GM10248 (cell line): ENCODE results near the gene CPM.

ENCODE experiments used
- CTCF ChIA-PET: fragments of 300-600 bp; sonication (Branson Sonifier 250); formaldehyde crosslinking; extraction: SDS; loops from one replicate; lab custom pipeline; 2021; ENCODE audit warnings: antibody characterized with exemption; lab: Yijun Ruan, JAX
- POLR2A ChIA-PET: fragments of 350-650 bp; sonication (Branson Sonifier 250); formaldehyde crosslinking; extraction: SDS; loops from one replicate; lab custom pipeline; 2020; ENCODE audit warnings: antibody characterized with exemption; lab: Yijun Ruan, JAX
- DNase-seq: peaks from one replicate; pipeline ENCODE4 v3.0.0; 2012; ENCODE audit errors: extremely low spot score
- CTCF ChIP-seq: IDR thresholded peaks from 2 replicates; pipeline ENCODE4 v1.5.1; 2012; ENCODE audit warnings: mild to moderate bottlenecking, low read depth; ENCODE audit errors: extremely low read depth, missing control alignments, control extremely low read depth

The CPM gene

GRCh38 chr12:68912916-68913315, 20.1 kb downstream of the CPM start:
- no peak for TF ChIP-seq CTCF
- ChIA-PET POLR2A (no interaction called here), CTCF (interaction anchor here (1.0 to 1.8 kb wide), 2 partner anchors 10 to 16 kb away, joined by 3 to 10 read pairs; no protein-coding TSS in a partner anchor)
- DNase-seq = no peak

- CTCF ChIA-PET = interaction anchor here (1.8 kb wide), 1 partner anchor 9 kb away, joined by 10 read pairs; no protein-coding TSS in a partner anchor
- TF ChIP-seq CTCF = no peak
- DNase-seq = no peak
- POLR2A ChIA-PET = no interaction called here
Observed at GRCh38 chr12:68911197-68911718, 21.7 kb downstream of the CPM start.

GRCh38 chr12:68910128-68910527, 22.8 kb downstream of the CPM start:
- ChIA-PET POLR2A (no interaction called here), CTCF (no interaction called here)
- TF ChIP-seq CTCF = no peak
- DNase-seq = no peak

- ChIA-PET POLR2A (no interaction called here), CTCF (no interaction called here)
- no peak for TF ChIP-seq CTCF
- DNase-seq = no peak
Observed at GRCh38 chr12:68908076-68908475, 24.9 kb downstream of the CPM start.

GRCh38 chr12:68905733-68906132, 27.2 kb downstream of the CPM start:
- ChIA-PET CTCF (no interaction called here), POLR2A (no interaction called here)
- DNase-seq = no peak
- no peak for TF ChIP-seq CTCF

GRCh38 chr12:68904351-68904962, 28.5 kb downstream of the CPM start:
- TF ChIP-seq CTCF = no peak
- CTCF ChIA-PET = interaction anchor here (1.8 kb wide), 1 partner anchor 13 kb away, joined by 5 read pairs; no protein-coding TSS in a partner anchor
- no peak for DNase-seq
- POLR2A ChIA-PET = no interaction called here
